Measurements from ENCODE around the gene CPSF4L.
"Not testable (repeated sequence)": the region's sequence is repeated elsewhere in the genome, so short reads cannot be mapped to it uniquely, and the experiment has no call there.

The CPSF4L gene

GRCh38 chr17:73261617-73261951 lies at the start of gene CPSF4L:
Gene CPSF4L, minus strand, starts transcription at chr17:73261880. Its CDS starts 62 bp downstream, at chr17:73261818.
- no peak for DNase-seq

GRCh38 chr17:73311428-73311780 lies 49.7 kb upstream of the CPSF4L start:
- DNase-seq: no peak

- no peak for DNase-seq
Observed at GRCh38 chr17:73309727-73310596, 48.3 kb upstream of the CPSF4L start.

- not testable (repeated sequence) for DNase-seq
Observed at GRCh38 chr17:73308959-73309358, 47.3 kb upstream of the CPSF4L start.

- DNase-seq: no peak
Observed at GRCh38 chr17:73308017-73308823, 46.5 kb upstream of the CPSF4L start.

GRCh38 chr17:73307130-73307529 lies 45.5 kb upstream of the CPSF4L start:
- DNase-seq: no peak

- no peak for DNase-seq
Observed at GRCh38 chr17:73305845-73306836, 44.5 kb upstream of the CPSF4L start.

GRCh38 chr17:73304971-73305812 lies 43.5 kb upstream of the CPSF4L start:
- DNase-seq: no peak

GRCh38 chr17:73304438-73304837 lies 42.8 kb upstream of the CPSF4L start:
- no peak for DNase-seq

- DNase-seq: no peak
Observed at GRCh38 chr17:73302189-73302588, 40.5 kb upstream of the CPSF4L start.

- no peak for DNase-seq
Observed at GRCh38 chr17:73301369-73301768, 39.7 kb upstream of the CPSF4L start.

GRCh38 chr17:73300392-73300791 lies 38.7 kb upstream of the CPSF4L start:
- DNase-seq: no peak

GRCh38 chr17:73297934-73298861 lies 36.5 kb upstream of the CPSF4L start:
- no peak for DNase-seq

GRCh38 chr17:73293480-73293911 lies 31.8 kb upstream of the CPSF4L start:
- no peak for DNase-seq

GRCh38 chr17:73293031-73293430 lies 31.4 kb upstream of the CPSF4L start:
- no peak for DNase-seq

GRCh38 chr17:73292031-73292531 lies 30.4 kb upstream of the CPSF4L start:
- DNase-seq: no peak

- DNase-seq: no peak
Observed at GRCh38 chr17:73291260-73291801, 29.7 kb upstream of the CPSF4L start.

- DNase-seq: no peak
Observed at GRCh38 chr17:73290399-73291259, 28.9 kb upstream of the CPSF4L start.
